Neural cell (in vitro differentiated cells): ENCODE measurements around the gene TBC1D8. TPM values are rescaled to one million over a fixed set of nuclear protein-coding genes. Genes with fewer than 3 reads are reported as not detected.

ENCODE experiments used
- H2AFZ ChIP-seq: fragments of 200-600, 300-800 bp; sonication (generic), shearing (Covaris generic); 2 replicates; pipeline ENCODE4 v1.6.0; 2014; ENCODE audit warnings: low read depth, mild to moderate bottlenecking, antibody characterized with exemption, low read length, moderate library complexity
- H3F3A ChIP-seq: fragments of 200-600 bp; shearing (Covaris generic); 2 replicates; pipeline ENCODE4 v1.6.1; 2016; ENCODE audit warnings: mild to moderate bottlenecking, moderate library complexity, mixed read lengths, antibody characterized with exemption, low read length; ENCODE audit not compliant: insufficient read depth, poor library complexity, severe bottlenecking
- H3K27ac ChIP-seq: fragments of 200-600, 300-800 bp; sonication (generic), shearing (Covaris generic); 2 replicates; pipeline ENCODE4 v1.5.1; 2014; ENCODE audit warnings: mild to moderate bottlenecking, low read length, moderate library complexity
- H3K27me3 ChIP-seq: fragments of 300-800, 200-600 bp; sonication (generic), shearing (Covaris generic); 2 replicates; pipeline ENCODE4 v1.6.0; 2014; ENCODE audit warnings: mild to moderate bottlenecking, low read depth, low read length, moderate library complexity; ENCODE audit not compliant: insufficient read depth
- H3K36me3 ChIP-seq: fragments of 300-800, 200-600 bp; sonication (generic), shearing (Covaris generic); 2 replicates; pipeline ENCODE4 v1.5.1; 2014; ENCODE audit warnings: mild to moderate bottlenecking, antibody characterized with exemption, low read length, moderate library complexity; ENCODE audit not compliant: insufficient read depth
- H3K4me2 ChIP-seq: fragments of 300-800, 200-600 bp; sonication (generic), shearing (Covaris generic); 2 replicates; pipeline ENCODE4 v1.6.0; 2014; ENCODE audit warnings: mild to moderate bottlenecking, low read length
- H3K4me3 ChIP-seq: fragments of 300-800, 200-600 bp; sonication (generic), shearing (Covaris generic); 2 replicates; pipeline ENCODE4 v1.5.1; 2014; ENCODE audit warnings: mild to moderate bottlenecking, low read length, moderate library complexity
- H3K79me2 ChIP-seq: fragments of 200-600 bp; shearing (Covaris generic); replicated peaks from 2 replicates; pipeline ENCODE4 v1.6.0; 2014; ENCODE audit warnings: mild to moderate bottlenecking, low read length, moderate library complexity; ENCODE audit not compliant: insufficient read depth
- H3K9ac ChIP-seq: fragments of 300-800, 200-600 bp; sonication (generic), shearing (Covaris generic); 2 replicates; pipeline ENCODE4 v1.6.1; 2016; ENCODE audit warnings: mild to moderate bottlenecking, low read length, mixed read lengths
- H3K9me2 ChIP-seq: fragments of 200-600 bp; shearing (Covaris generic); 2 replicates; pipeline ENCODE4 v1.6.1; 2016; ENCODE audit warnings: mild to moderate bottlenecking, low read length, mixed read lengths; ENCODE audit not compliant: insufficient read depth
- H3K9me3 ChIP-seq: fragments of 200-600, 300-800 bp; sonication (generic), shearing (Covaris generic); 2 replicates; pipeline ENCODE4 v1.6.1; 2016; ENCODE audit warnings: mild to moderate bottlenecking, mixed run types, low read length, moderate library complexity, mixed read lengths
- H4K20me1 ChIP-seq: fragments of 200-600 bp; shearing (Covaris generic); 2 replicates; pipeline ENCODE4 v1.6.1; 2016; ENCODE audit warnings: mild to moderate bottlenecking, mixed run types; ENCODE audit not compliant: insufficient read depth
- EP300 ChIP-seq: fragments of 450-650 bp; conservative IDR thresholded peaks from 2 replicates; pipeline ENCODE4 v1.6.1; 2014; ENCODE audit warnings: antibody characterized with exemption, mild to moderate bottlenecking, moderate library complexity; ENCODE audit not compliant: poor library complexity, severe bottlenecking
- EZH2 ChIP-seq: fragments of 200-600, 300-800 bp; shearing (Covaris generic), sonication (generic); IDR thresholded peaks from 2 replicates; pipeline ENCODE4 v1.6.1; 2014; ENCODE audit warnings: antibody characterized with exemption, low read length, borderline replicate concordance, mild to moderate bottlenecking; ENCODE audit not compliant: insufficient read depth, poor library complexity, severe bottlenecking
- MXI1 ChIP-seq: fragments of 450-650 bp; conservative IDR thresholded peaks from 2 replicates; pipeline ENCODE4 v1.6.1; 2014; ENCODE audit warnings: antibody characterized with exemption, mild to moderate bottlenecking; ENCODE audit not compliant: poor library complexity, severe bottlenecking
- POLR2AphosphoS5 ChIP-seq: IDR thresholded peaks from 2 replicates; pipeline ENCODE4 v1.6.1; 2012
- RAD21 ChIP-seq: fragments of 450-650 bp; conservative IDR thresholded peaks from 2 replicates; pipeline ENCODE4 v1.6.1; 2014; ENCODE audit warnings: antibody characterized with exemption, mild to moderate bottlenecking, moderate library complexity
- SMC3 ChIP-seq: fragments of 450-650 bp; conservative IDR thresholded peaks from 2 replicates; pipeline ENCODE4 v1.6.1; 2014; ENCODE audit warnings: antibody characterized with exemption, mild to moderate bottlenecking, moderate library complexity; ENCODE audit not compliant: poor library complexity
- TAF1 ChIP-seq: IDR thresholded peaks from 2 replicates; pipeline ENCODE4 v1.6.1; 2012; ENCODE audit warnings: low read depth
- polyA plus RNA-seq: library from polyadenylated mRNA; depleted of rRNA; stranded (reverse); fragments of >200 nt; gene quantifications from 2 replicates; pipeline ENCODE4 v1.2.3, GENCODE V29; 2014
- TF ChIP-seq, protein P1 (sequence below): IDR thresholded peaks from 2 replicates; pipeline ENCODE4 v1.6.1; 2012; ENCODE audit warnings: borderline replicate concordance
- TF ChIP-seq, protein P2 (sequence below): fragments of 450-650 bp; IDR thresholded peaks from 2 replicates; pipeline ENCODE4 v1.5.1; 2014; ENCODE audit warnings: antibody characterized with exemption, mild to moderate bottlenecking, moderate library complexity; ENCODE audit not compliant: poor library complexity, severe bottlenecking

The TBC1D8 gene
- polyA plus RNA-seq, 1 donor from 2014 or later, result 5.3 TPM

DNA sequence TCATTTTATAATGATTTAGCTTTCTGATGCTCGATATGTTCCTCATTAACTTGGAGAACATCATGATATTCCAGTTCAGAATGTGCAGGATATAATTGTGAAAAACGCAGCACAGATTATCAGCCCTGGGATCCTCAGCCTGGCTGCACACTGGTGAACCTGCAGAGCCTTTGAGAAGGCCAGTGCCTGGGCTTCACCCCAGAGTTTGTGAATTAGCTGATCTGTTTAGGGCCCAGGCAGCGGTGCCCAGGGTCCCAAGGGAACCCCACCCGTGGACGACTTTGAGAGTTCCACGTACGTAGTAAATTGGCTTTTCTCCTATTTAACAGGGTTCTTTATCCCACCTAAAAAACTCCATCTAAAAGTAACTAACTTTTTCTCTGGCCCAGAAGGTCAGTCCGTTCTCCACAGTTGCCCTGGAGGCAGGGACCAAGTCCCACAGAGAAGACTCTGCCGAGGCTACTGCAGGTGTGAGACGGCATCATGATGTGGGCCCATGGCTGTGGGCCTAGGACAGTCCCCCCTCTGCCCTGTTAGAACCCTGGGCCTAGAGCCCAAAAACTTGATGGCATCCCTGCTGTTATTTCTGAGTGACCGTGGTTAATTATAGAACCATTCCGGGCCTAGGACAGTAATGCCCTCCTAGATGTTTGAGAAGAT is 188.7 kb downstream of the TBC1D8 start:
- TF ChIP-seq SMC3, result no peak
- TF ChIP-seq, protein P1, sequence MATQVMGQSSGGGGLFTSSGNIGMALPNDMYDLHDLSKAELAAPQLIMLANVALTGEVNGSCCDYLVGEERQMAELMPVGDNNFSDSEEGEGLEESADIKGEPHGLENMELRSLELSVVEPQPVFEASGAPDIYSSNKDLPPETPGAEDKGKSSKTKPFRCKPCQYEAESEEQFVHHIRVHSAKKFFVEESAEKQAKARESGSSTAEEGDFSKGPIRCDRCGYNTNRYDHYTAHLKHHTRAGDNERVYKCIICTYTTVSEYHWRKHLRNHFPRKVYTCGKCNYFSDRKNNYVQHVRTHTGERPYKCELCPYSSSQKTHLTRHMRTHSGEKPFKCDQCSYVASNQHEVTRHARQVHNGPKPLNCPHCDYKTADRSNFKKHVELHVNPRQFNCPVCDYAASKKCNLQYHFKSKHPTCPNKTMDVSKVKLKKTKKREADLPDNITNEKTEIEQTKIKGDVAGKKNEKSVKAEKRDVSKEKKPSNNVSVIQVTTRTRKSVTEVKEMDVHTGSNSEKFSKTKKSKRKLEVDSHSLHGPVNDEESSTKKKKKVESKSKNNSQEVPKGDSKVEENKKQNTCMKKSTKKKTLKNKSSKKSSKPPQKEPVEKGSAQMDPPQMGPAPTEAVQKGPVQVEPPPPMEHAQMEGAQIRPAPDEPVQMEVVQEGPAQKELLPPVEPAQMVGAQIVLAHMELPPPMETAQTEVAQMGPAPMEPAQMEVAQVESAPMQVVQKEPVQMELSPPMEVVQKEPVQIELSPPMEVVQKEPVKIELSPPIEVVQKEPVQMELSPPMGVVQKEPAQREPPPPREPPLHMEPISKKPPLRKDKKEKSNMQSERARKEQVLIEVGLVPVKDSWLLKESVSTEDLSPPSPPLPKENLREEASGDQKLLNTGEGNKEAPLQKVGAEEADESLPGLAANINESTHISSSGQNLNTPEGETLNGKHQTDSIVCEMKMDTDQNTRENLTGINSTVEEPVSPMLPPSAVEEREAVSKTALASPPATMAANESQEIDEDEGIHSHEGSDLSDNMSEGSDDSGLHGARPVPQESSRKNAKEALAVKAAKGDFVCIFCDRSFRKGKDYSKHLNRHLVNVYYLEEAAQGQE, result no peak
- no peak for TF ChIP-seq POLR2AphosphoS5
- no peak for TF ChIP-seq TAF1
- TF ChIP-seq RAD21, result no peak
- Histone ChIP-seq H3K9me2 (no peaks in the 10 kb centered on the region), H3K4me2 (no peak overlapping the region), H4K20me1 (no peaks in the 10 kb centered on the region), H3K79me2 (no peaks in the 10 kb centered on the region), H3K27ac (no peak overlapping the region), H3K9ac (no peak overlapping the region), H3F3A (no peaks in the 10 kb centered on the region), H3K4me3 (no peak overlapping the region), H3K36me3 (no peaks in the 10 kb centered on the region), H2AFZ (no peak overlapping the region), H3K27me3 (no peaks in the 10 kb centered on the region), H3K9me3 (no peaks in the 10 kb centered on the region)

DNA sequence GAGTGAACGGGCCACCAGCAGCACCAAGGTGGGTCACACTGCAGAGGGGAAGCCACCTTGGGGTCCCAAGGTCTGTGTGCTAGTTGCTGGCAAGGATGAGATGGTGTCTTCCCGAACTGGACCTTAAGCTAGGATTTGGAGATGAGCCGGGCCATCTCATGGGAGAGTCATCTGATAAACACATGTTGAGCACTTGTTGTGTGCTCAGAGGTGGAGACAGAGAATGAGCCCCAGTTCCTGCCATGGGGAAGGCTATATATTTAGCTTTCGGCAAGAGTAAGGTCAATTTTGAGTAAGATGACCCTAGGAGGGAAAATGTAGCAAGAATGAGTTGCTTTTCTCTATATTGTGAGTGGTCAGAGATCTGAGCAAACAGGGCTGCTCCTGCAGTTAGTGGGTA is 190.5 kb downstream of the TBC1D8 start:
- Histone ChIP-seq H3K36me3 (no peaks in the 10 kb centered on the region), H3K9ac (no peak overlapping the region), H3K9me3 (no peaks in the 10 kb centered on the region), H2AFZ (no peak overlapping the region), H3K27me3 (no peaks in the 10 kb centered on the region), H4K20me1 (no peaks in the 10 kb centered on the region), H3F3A (no peaks in the 10 kb centered on the region), H3K79me2 (no peaks in the 10 kb centered on the region), H3K4me3 (no peak overlapping the region), H3K4me2 (no peak overlapping the region), H3K27ac (no peak overlapping the region), H3K9me2 (no peaks in the 10 kb centered on the region)
- TF ChIP-seq EP300 (no peak), POLR2AphosphoS5 (no peak), MXI1 (no peak), RAD21 (no peak), TAF1 (no peak), SMC3 (no peak), EZH2 (no peak)
- TF ChIP-seq, protein P1, result no peak
- TF ChIP-seq, protein P2, sequence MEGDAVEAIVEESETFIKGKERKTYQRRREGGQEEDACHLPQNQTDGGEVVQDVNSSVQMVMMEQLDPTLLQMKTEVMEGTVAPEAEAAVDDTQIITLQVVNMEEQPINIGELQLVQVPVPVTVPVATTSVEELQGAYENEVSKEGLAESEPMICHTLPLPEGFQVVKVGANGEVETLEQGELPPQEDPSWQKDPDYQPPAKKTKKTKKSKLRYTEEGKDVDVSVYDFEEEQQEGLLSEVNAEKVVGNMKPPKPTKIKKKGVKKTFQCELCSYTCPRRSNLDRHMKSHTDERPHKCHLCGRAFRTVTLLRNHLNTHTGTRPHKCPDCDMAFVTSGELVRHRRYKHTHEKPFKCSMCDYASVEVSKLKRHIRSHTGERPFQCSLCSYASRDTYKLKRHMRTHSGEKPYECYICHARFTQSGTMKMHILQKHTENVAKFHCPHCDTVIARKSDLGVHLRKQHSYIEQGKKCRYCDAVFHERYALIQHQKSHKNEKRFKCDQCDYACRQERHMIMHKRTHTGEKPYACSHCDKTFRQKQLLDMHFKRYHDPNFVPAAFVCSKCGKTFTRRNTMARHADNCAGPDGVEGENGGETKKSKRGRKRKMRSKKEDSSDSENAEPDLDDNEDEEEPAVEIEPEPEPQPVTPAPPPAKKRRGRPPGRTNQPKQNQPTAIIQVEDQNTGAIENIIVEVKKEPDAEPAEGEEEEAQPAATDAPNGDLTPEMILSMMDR, result no peak
